A673 (cell line): ENCODE results near the gene OTULINL. TPM values are rescaled to one million over a fixed set of nuclear protein-coding genes. Genes with fewer than 3 reads are reported as not detected.

ENCODE experiments used
- BruUV-seq: library from RNA; stranded (reverse); fragments of 400-500 nt; replicated peaks from 2 replicates; lab custom pipeline; 2021; lab: Mats Ljungman, UMichigan
- CTCF ChIA-PET: fragments of 300-600 bp; sonication (Branson Sonifier 250); formaldehyde crosslinking; loops from one replicate; lab custom pipeline; 2022; ENCODE audit warnings: antibody characterized with exemption; lab: Charles Lee
- POLR2A ChIA-PET: fragments of 300-600 bp; sonication (Branson Sonifier 250); formaldehyde crosslinking; loops from one replicate; lab custom pipeline; 2022; ENCODE audit warnings: antibody characterized with exemption; ENCODE audit not compliant: low non-redundant PET; lab: Charles Lee
- DNase-seq: peaks from one replicate; pipeline ENCODE4 v3.0.0-alpha.2; 2015; ENCODE audit warnings: low spot score
- H3K27ac ChIP-seq: fragments of 200-600 bp; sonication (generic); 2 replicates; pipeline ENCODE4 v1.5.1; 2016; ENCODE audit warnings: mixed run types, low read depth, mild to moderate bottlenecking, mixed read lengths, antibody characterized with exemption, low read length; ENCODE audit not compliant: poor library complexity, severe bottlenecking
- H3K27me3 ChIP-seq: fragments of 200-600 bp; sonication (generic); replicated peaks from 2 replicates; pipeline ENCODE4 v1.6.1; 2017; ENCODE audit warnings: mixed run types, low read depth, mild to moderate bottlenecking, mixed read lengths, antibody characterized with exemption, low read length; ENCODE audit not compliant: insufficient read depth, poor library complexity
- H3K36me3 ChIP-seq: fragments of 200-600 bp; sonication (generic); 2 replicates; pipeline ENCODE4 v1.6.1; 2016; ENCODE audit warnings: mixed run types, mild to moderate bottlenecking, mixed read lengths, antibody characterized with exemption, low read length; ENCODE audit not compliant: insufficient read depth, poor library complexity, severe bottlenecking
- H3K4me1 ChIP-seq: fragments of 200-600 bp; sonication (generic); 2 replicates; pipeline ENCODE4 v1.6.1; 2017; ENCODE audit warnings: mixed run types, mild to moderate bottlenecking, mixed read lengths, antibody characterized with exemption, low read length; ENCODE audit not compliant: insufficient read depth, poor library complexity, severe bottlenecking
- H3K4me3 ChIP-seq: fragments of 200-600 bp; sonication (generic); 2 replicates; pipeline ENCODE4 v1.5.1; 2016; ENCODE audit warnings: low read depth, mixed run types, mild to moderate bottlenecking, mixed read lengths, low read length; ENCODE audit not compliant: poor library complexity, severe bottlenecking
- H3K9me3 ChIP-seq: fragments of 200-600 bp; sonication (generic); 2 replicates; pipeline ENCODE4 v1.6.1; 2016; ENCODE audit warnings: mixed run types, low read depth, mild to moderate bottlenecking, mixed read lengths, antibody characterized with exemption, low read length; ENCODE audit not compliant: poor library complexity, severe bottlenecking
- CTCF ChIP-seq: fragments of 300-800, 200-600 bp; sonication (generic); conservative IDR thresholded peaks from 2 replicates; pipeline ENCODE4 v1.5.1; 2017; ENCODE audit warnings: low read depth, mild to moderate bottlenecking, antibody characterized with exemption, low read length, moderate library complexity, mixed read lengths
- EZH2 ChIP-seq: fragments of 200-600 bp; sonication (generic); IDR thresholded peaks from 2 replicates; pipeline ENCODE4 v1.6.1; 2017; ENCODE audit warnings: borderline replicate concordance, low read depth, mild to moderate bottlenecking, mixed read lengths, antibody characterized with exemption, low read length; ENCODE audit not compliant: poor library complexity, severe bottlenecking
- intact Hi-C: fragments of 100-400 bp; cut with micrococcal nuclease; formaldehyde crosslinking; loops from one replicate; pipeline ENCODE4 v1.10.0; 2022; ENCODE audit not compliant: unreplicated experiment
- total RNA-seq: library from RNA; stranded (reverse); gene quantifications from 2 replicates; pipeline ENCODE4 v1.2.3, GENCODE V29; 2021

The OTULINL gene
- total RNA-seq, 1 experiment from 2014 or later, result 0.13 TPM

- TF ChIP-seq EZH2 (no peak), CTCF (no peak)
- Histone ChIP-seq H3K4me1 (no peaks in the 10 kb centered on the region), H3K9me3 (no peaks in the 10 kb centered on the region), H3K4me3 (no peak overlapping the region), H3K27me3 (peaks cover 37% of the 10 kb centered on the region), H3K36me3 (no peaks in the 10 kb centered on the region), H3K27ac (no peak overlapping the region)
- DNase-seq, result no peak
- ChIA-PET CTCF (no interaction called here), POLR2A (no interaction called here)
- no TSS peak for BruUV-seq
- intact Hi-C loops, result no loop called here
Observed at GRCh38 chr5:14591548-14591947, 10.0 kb downstream of the OTULINL start.

GRCh38 chr5:14593326-14594021 is 11.9 kb downstream of the OTULINL start:
- Histone ChIP-seq H3K9me3 (no peaks in the 10 kb centered on the region), H3K27me3 (peaks cover 20% of the 10 kb centered on the region), H3K36me3 (no peaks in the 10 kb centered on the region), H3K4me1 (no peaks in the 10 kb centered on the region), H3K27ac (no peak overlapping the region), H3K4me3 (no peak overlapping the region)
- DNase-seq, result no peak
- no peak for TF ChIP-seq EZH2
- TF ChIP-seq CTCF, result no peak
- ChIA-PET CTCF (no interaction called here), POLR2A (no interaction called here)
- no TSS peak for BruUV-seq
- intact Hi-C loops, result no loop called here

- peaks cover 15% of the 10 kb centered on the region for H3K27me3 ChIP-seq
- CTCF ChIA-PET, result no interaction called here
- no peaks in the 10 kb centered on the region for H3K36me3 ChIP-seq
- no peak overlapping the region for H3K27ac ChIP-seq
- BruUV-seq, result no TSS peak
- H3K4me3 ChIP-seq, result no peak overlapping the region
- intact Hi-C loops, result no loop called here
- POLR2A ChIA-PET, result interaction anchor here (0.5 kb wide), 1 partner anchor 201 kb away, joined by 4 read pairs; no protein-coding TSS in a partner anchor
- no peak for DNase-seq
- TF ChIP-seq EZH2 (no peak), CTCF (no peak)
- H3K9me3 ChIP-seq, result no peaks in the 10 kb centered on the region
- no peaks in the 10 kb centered on the region for H3K4me1 ChIP-seq
Observed at GRCh38 chr5:14594378-14595074, 12.9 kb downstream of the OTULINL start.
